K562 (cell line): ENCODE measurements around the gene MEIS2. TPM values are rescaled to one million over a fixed set of nuclear protein-coding genes. Genes with fewer than 3 reads are reported as not detected.
A peak's percentile ranks its signal among the peaks of the same experiment; 100 is the strongest.

ENCODE experiments used
- ARID3B ChIP-seq: fragments of 250-450 bp; sonication (Bioruptor Pico); IDR thresholded peaks from 2 replicates; pipeline ENCODE4 v1.4.0; 2020; ENCODE audit warnings: borderline replicate concordance
- ATF1 ChIP-seq, 2 experiments: fragments of 450-650 bp in 1 of 2; IDR thresholded peaks; 2 replicates each; pipeline ENCODE4 v1.6.1; 2016; ENCODE audit warnings: missing compliant biosample characterization in 1 of 2, missing genetic modification characterization in 1 of 2
- BHLHE40 ChIP-seq: IDR thresholded peaks from 2 replicates; pipeline ENCODE4 v1.6.1; 2011; ENCODE audit warnings: low read length, improper control_type of control experiment
- CBFA2T3 ChIP-seq: fragments of 450-650 bp; IDR thresholded peaks from 2 replicates; pipeline ENCODE4 v1.6.1; 2017
- ETV1 ChIP-seq: fragments of 450-650 bp; conservative IDR thresholded peaks from 2 replicates; pipeline ENCODE4 v1.6.1; 2016; ENCODE audit warnings: missing genetic modification characterization, control low read depth, low read depth, missing compliant biosample characterization
- HDAC2 ChIP-seq: fragments of 450-650 bp; IDR thresholded peaks from 2 replicates; pipeline ENCODE4 v1.6.1; 2016; ENCODE audit warnings: mild to moderate bottlenecking
- JUN ChIP-seq, 2 experiments: sonication (generic) in 1 of 2; formaldehyde crosslinking in 1 of 2; IDR thresholded peaks; 2 replicates each; pipeline versions ENCODE4 v1.6.1 to v1.8.0; 2012 to 2022; ENCODE audit warnings: borderline replicate concordance in 2 of 2, mild to moderate bottlenecking in 2 of 2, improper control_type of control experiment in 1 of 2, low read depth in 1 of 2, low read length in 1 of 2, missing genetic modification reagents in 1 of 2
- JUND ChIP-seq, 2 experiments: IDR thresholded peaks; 2 replicates in 1 of 2; 3 replicates in 1 of 2; pipeline ENCODE4 v1.6.1; 2011; ENCODE audit warnings: borderline replicate concordance in 2 of 2, low read depth in 2 of 2, low read length in 2 of 2, improper control_type of control experiment in 1 of 2, missing biosample characterization in 1 of 2, missing genetic modification characterization in 1 of 2, missing genetic modification reagents in 1 of 2
- LEF1 ChIP-seq: fragments of 450-650 bp; IDR thresholded peaks from 2 replicates; pipeline ENCODE4 v1.6.1; 2016; ENCODE audit warnings: mild to moderate bottlenecking
- MBD2 ChIP-seq: sonication (generic); IDR thresholded peaks from 2 replicates; pipeline ENCODE4 v1.6.1; 2016; ENCODE audit warnings: low read depth, borderline replicate concordance
- MIER1 ChIP-seq: fragments of 450-650 bp; IDR thresholded peaks from 2 replicates; pipeline ENCODE4 v1.6.1; 2016; ENCODE audit warnings: antibody characterized with exemption, mild to moderate bottlenecking, low read depth
- MTA2 ChIP-seq: fragments of 450-650 bp; IDR thresholded peaks from 2 replicates; pipeline ENCODE4 v1.6.1; 2016; ENCODE audit warnings: low read depth
- PKNOX1 ChIP-seq: fragments of 450-650 bp; IDR thresholded peaks from 2 replicates; pipeline ENCODE4 v1.6.1; 2016
- SIX5 ChIP-seq, 2 experiments: IDR thresholded peaks; 2 replicates each; pipeline ENCODE4 v1.6.1; 2011; ENCODE audit warnings: low read length in 2 of 2, borderline replicate concordance in 1 of 2, low read depth in 1 of 2, mild to moderate bottlenecking in 1 of 2, moderate library complexity in 1 of 2; ENCODE audit not compliant: insufficient read depth in 1 of 2
- SMAD4 ChIP-seq: fragments of 250-450 bp; sonication (Bioruptor Pico); conservative IDR thresholded peaks from 2 replicates; pipeline ENCODE4 v1.8.0; 2021; ENCODE audit warnings: inconsistent platforms, mild to moderate bottlenecking, moderate library complexity
- TBL1XR1 ChIP-seq, 2 experiments: IDR thresholded peaks; 2 replicates each; pipeline ENCODE4 v1.6.1; 2012; ENCODE audit warnings: improper control_type of control experiment in 2 of 2, low read length in 2 of 2, mild to moderate bottlenecking in 1 of 2
- THAP7 ChIP-seq: fragments of 250-450 bp; sonication (Bioruptor Pico); IDR thresholded peaks from 2 replicates; pipeline ENCODE4 v1.5.0; 2021
- ZNF398 ChIP-seq: fragments of 250-450 bp; sonication (Bioruptor Pico); IDR thresholded peaks from 2 replicates; pipeline ENCODE4 v1.8.0; 2021; ENCODE audit warnings: moderate library complexity, mild to moderate bottlenecking, inconsistent platforms
- ZNF57 ChIP-seq: fragments of 450-650 bp; formaldehyde crosslinking; IDR thresholded peaks from 2 replicates; pipeline ENCODE4 v1.4.0; 2020; ENCODE audit warnings: mild to moderate bottlenecking, moderate library complexity
- polyA plus RNA-seq, 8 experiments: library from polyadenylated mRNA; depleted of rRNA in 4 of 8; stranded (reverse) in 5 of 8; unstranded in 3 of 8; fragments of >200 nt; fragmentation: Nextera tagmentation in 2 of 8; fragmentation: Illumina TruSeq in 1 of 8; extraction: Ambion mirVana in 2 of 8; extraction: Trizol in 1 of 8; gene quantifications; 2 replicates each; pipeline versions ENCODE4 v1.2.1 to v1.2.3, GENCODE V29; 2011 to 2014; ENCODE audit warnings: inconsistent platforms in 1 of 8, missing spikeins in 1 of 8
- total RNA-seq, 7 experiments: library from RNA; depleted of rRNA in 6 of 7; stranded (reverse); fragments of >200 nt in 6 of 7; fragmentation: Illumina TruSeq in 2 of 7; extraction: Trizol in 2 of 7; gene quantifications; 2 replicates each; pipeline versions ENCODE4 v1.2.1 to v1.2.3, GENCODE V29; 2011 to 2021; ENCODE audit warnings: low replicate concordance in 1 of 7
- TF ChIP-seq, protein P1 (sequence below): fragments of 450-650 bp; IDR thresholded peaks from 2 replicates; pipeline ENCODE4 v1.6.1; 2017; ENCODE audit warnings: antibody characterized with exemption

MEIS2 gene
- total and polyA plus RNA-seq, 9 of the 15 experiments (the other 6 are each of a cell fraction or from before 2014, with no cell fraction given), result 7.5 to 64.2 (median 22.3) TPM

- TF ChIP-seq SMAD4 (CRISPR knock-in tag) (peak; percentile 32; the same call in 1 of the 2 replicates), JUND (IDR thresholded peaks at IDR 0.05; ENCODE audit: borderline replicate concordance, low read depth, low read length) (peak; percentile 76), JUND (tag; IDR thresholded peaks at IDR 0.05; ENCODE audit: borderline replicate concordance, low read depth, low read length) (peak; percentile 75; the same call in 2 of the 3 replicates), MTA2 (0 out of 2 replicates have a peak, but pooled peaks have one; percentile 14), THAP7 (CRISPR knock-in tag) (no peak), ARID3B (CRISPR knock-in tag) (no peak), ZNF398 (CRISPR knock-in tag) (no peak), CBFA2T3 (peak; percentile 70), ATF1 (CRISPR knock-in tag; IDR thresholded peaks at IDR 0.05) (no peak), ATF1 (tag; IDR thresholded peaks at IDR 0.05) (peak; percentile 70), ZNF57 (peak; percentile 84; the same call in 1 of the 2 replicates), BHLHE40 (peak; percentile 76), HDAC2 (peak; percentile 60; the same call in 1 of the 2 replicates), SIX5 (IDR thresholded peaks at IDR 0.05; ENCODE audit: borderline replicate concordance in 1 of 2, insufficient read depth in 1 of 2, low read depth in 1 of 2, low read length in 2 of 2) (no peak), MBD2 (peak; percentile 28; the same call in 1 of the 2 replicates), PKNOX1 (peak; percentile 98), LEF1 (peak; percentile 58), JUN (IDR thresholded peaks at IDR 0.05; ENCODE audit: borderline replicate concordance, low read depth, low read length) (peak; percentile 72; the same call in 1 of the 2 replicates), JUN (CRISPR knock-in tag; IDR thresholded peaks at IDR 0.05; ENCODE audit: borderline replicate concordance) (no peak), MIER1 (no peak), TBL1XR1 (IDR thresholded peaks at IDR 0.05; ENCODE audit: low read length in 2 of 2) (0 out of 4 replicates have a peak, but pooled peaks of 1 of the 2 experiments have one; percentile 35), ETV1 (tag) (no peak)
- TF ChIP-seq, protein P1, sequence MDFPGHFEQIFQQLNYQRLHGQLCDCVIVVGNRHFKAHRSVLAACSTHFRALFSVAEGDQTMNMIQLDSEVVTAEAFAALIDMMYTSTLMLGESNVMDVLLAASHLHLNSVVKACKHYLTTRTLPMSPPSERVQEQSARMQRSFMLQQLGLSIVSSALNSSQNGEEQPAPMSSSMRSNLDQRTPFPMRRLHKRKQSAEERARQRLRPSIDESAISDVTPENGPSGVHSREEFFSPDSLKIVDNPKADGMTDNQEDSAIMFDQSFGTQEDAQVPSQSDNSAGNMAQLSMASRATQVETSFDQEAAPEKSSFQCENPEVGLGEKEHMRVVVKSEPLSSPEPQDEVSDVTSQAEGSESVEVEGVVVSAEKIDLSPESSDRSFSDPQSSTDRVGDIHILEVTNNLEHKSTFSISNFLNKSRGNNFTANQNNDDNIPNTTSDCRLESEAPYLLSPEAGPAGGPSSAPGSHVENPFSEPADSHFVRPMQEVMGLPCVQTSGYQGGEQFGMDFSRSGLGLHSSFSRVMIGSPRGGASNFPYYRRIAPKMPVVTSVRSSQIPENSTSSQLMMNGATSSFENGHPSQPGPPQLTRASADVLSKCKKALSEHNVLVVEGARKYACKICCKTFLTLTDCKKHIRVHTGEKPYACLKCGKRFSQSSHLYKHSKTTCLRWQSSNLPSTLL, result no peak
Measured at GRCh38 chr15:36951731-36952247, 148.6 kb downstream of the MEIS2 start (continued).
